ENCODE data around the gene C2. TPM values are rescaled to one million over a fixed set of nuclear protein-coding genes. Genes with fewer than 3 reads are reported as not detected.

C2 gene
- total RNA-seq, 1 donor: 4.4 TPM

DNA sequence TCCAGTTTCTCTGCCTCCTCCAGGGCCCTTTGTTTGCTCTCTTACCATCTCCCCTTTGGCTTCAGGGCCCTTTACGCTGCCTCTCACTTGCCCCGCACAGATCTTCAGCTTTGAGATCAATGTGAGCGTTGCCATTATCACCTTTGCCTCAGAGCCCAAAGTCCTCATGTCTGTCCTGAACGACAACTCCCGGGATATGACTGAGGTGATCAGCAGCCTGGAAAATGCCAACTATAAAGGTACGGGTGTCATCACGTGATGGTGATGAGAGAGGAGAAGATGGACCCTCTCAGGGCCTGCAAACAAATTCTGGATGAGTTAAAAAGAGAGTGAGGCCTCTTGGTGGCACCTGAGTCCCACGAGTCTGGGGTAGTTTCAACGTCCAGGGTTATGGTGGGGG lies 8.3 kb downstream of the C2 start:
- no peak for DNase-seq (ENCODE audit: low read depth)
- H3K4me3 ChIP-seq (ENCODE audit: low read depth, low read length): no peak overlapping the region
- TF ChIP-seq, protein P1, sequence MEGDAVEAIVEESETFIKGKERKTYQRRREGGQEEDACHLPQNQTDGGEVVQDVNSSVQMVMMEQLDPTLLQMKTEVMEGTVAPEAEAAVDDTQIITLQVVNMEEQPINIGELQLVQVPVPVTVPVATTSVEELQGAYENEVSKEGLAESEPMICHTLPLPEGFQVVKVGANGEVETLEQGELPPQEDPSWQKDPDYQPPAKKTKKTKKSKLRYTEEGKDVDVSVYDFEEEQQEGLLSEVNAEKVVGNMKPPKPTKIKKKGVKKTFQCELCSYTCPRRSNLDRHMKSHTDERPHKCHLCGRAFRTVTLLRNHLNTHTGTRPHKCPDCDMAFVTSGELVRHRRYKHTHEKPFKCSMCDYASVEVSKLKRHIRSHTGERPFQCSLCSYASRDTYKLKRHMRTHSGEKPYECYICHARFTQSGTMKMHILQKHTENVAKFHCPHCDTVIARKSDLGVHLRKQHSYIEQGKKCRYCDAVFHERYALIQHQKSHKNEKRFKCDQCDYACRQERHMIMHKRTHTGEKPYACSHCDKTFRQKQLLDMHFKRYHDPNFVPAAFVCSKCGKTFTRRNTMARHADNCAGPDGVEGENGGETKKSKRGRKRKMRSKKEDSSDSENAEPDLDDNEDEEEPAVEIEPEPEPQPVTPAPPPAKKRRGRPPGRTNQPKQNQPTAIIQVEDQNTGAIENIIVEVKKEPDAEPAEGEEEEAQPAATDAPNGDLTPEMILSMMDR (IDR thresholded peaks at IDR 0.05; ENCODE audit: insufficient read depth, low read length): no peak

DNA sequence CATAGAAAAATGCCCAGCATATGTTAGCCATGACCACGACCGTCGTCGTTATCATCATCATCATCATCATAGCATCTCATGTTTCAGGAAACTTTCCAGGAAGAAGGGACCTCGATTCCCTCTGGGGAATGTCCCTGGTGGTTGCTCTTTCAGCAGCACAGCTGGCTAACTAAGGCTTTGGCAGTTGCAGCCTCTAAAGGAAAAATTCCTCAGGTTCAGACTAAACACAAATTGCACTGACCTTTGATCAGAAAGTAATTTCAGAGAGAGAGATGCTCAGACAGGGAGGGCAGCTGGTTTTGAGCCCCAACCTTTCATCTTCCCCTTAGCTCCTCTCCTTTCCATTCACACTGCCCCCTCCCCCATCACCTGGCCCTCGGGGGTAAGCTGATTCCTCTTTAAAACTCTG lies 12.7 kb downstream of the C2 start:
- no peak overlapping the region for H3K4me3 ChIP-seq (ENCODE audit: low read depth, low read length)
- DNase-seq (ENCODE audit: low read depth): peak; percentile 14
- TF ChIP-seq, protein P1 (IDR thresholded peaks at IDR 0.05; ENCODE audit: insufficient read depth, low read length): no peak

DNA sequence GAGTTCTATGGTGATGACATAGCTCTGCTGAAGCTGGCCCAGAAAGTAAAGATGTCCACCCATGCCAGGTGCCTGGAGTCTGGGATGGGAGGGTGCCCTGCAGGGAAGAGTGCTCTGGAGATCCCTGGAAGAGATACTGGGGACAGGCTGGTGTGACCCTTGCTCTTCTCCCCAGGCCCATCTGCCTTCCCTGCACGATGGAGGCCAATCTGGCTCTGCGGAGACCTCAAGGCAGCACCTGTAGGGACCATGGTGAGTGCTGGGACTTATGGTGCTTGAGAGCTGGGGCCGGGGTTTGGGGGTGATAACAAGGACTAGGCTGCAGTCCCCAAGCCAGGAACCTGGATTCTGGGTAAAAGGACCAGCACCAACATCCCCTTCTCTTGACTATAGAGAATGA lies 16.2 kb downstream of the C2 start:
- no peak overlapping the region for H3K4me3 ChIP-seq (ENCODE audit: low read depth, low read length)
- TF ChIP-seq, protein P1 (IDR thresholded peaks at IDR 0.05; ENCODE audit: insufficient read depth, low read length): no peak
- no peak for DNase-seq (ENCODE audit: low read depth)

DNA sequence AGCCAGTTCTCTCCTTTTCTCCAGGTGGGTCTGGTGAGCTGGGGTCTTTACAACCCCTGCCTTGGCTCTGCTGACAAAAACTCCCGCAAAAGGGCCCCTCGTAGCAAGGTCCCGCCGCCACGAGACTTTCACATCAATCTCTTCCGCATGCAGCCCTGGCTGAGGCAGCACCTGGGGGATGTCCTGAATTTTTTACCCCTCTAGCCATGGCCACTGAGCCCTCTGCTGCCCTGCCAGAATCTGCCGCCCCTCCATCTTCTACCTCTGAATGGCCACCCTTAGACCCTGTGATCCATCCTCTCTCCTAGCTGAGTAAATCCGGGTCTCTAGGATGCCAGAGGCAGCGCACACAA lies 17.6 kb downstream of the C2 start:
- H3K4me3 ChIP-seq (ENCODE audit: low read depth, low read length): peak overlapping the region; percentile 62
- TF ChIP-seq, protein P1 (IDR thresholded peaks at IDR 0.05; ENCODE audit: insufficient read depth, low read length): no peak
- no peak for DNase-seq (ENCODE audit: low read depth)

DNA sequence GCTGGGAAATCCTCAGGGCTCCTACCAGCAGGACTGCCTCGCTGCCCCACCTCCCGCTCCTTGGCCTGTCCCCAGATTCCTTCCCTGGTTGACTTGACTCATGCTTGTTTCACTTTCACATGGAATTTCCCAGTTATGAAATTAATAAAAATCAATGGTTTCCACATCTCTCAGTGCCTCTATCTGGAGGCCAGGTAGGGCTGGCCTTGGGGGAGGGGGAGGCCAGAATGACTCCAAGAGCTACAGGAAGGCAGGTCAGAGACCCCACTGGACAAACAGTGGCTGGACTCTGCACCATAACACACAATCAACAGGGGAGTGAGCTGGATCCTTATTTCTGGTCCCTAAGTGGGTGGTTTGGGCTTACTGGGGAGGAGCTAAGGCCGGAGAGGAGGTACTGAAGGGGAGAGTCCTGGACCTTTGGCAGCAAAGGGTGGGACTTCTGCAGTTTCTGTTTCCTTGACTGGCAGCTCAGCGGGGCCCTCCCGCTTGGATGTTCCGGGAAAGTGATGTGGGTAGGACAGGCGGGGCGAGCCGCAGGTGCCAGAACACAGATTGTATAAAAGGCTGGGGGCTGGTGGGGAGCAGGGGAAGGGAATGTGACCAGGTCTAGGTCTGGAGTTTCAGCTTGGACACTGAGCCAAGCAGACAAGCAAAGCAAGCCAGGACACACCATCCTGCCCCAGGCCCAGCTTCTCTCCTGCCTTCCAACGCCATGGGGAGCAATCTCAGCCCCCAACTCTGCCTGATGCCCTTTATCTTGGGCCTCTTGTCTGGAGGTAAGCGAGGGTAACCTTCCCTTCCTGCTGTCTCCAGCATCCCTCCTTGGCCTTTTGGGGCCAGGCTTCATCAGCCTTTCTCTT lies 18.2 kb downstream of the C2 start, which contains the start of gene CFB:
Gene CFB (plus strand): TSS at position 589 of the 863 bp plus-strand sequence. CDS start 127 bp downstream, at position 716.
- peak within 1 kb of the TSS; percentile 64 for H3K4me3 ChIP-seq (ENCODE audit: low read depth, low read length)
- TF ChIP-seq, protein P1 (IDR thresholded peaks at IDR 0.05; ENCODE audit: insufficient read depth, low read length): no peak
- peak; percentile 94 for DNase-seq (ENCODE audit: low read depth)

DNA sequence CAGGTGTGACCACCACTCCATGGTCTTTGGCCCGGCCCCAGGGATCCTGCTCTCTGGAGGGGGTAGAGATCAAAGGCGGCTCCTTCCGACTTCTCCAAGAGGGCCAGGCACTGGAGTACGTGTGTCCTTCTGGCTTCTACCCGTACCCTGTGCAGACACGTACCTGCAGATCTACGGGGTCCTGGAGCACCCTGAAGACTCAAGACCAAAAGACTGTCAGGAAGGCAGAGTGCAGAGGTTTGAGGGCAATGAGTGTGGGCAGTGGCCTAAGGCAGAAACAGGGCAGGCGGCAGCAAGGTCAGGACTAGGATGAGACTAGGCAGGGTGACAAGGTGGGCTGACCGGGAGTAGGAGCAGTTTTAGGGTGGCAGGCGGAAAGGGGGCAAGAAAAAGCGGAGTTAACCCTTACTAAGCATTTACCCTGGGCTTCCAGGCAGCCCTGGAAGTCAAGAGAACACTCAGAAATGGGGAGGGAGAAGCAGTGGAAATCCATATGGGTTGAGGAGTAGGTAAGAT lies 18.9 kb downstream of the C2 start:
- TF ChIP-seq, protein P1 (IDR thresholded peaks at IDR 0.05; ENCODE audit: insufficient read depth, low read length): no peak
- no peak for DNase-seq (ENCODE audit: low read depth)
- H3K4me3 ChIP-seq (ENCODE audit: low read depth, low read length): peak overlapping the region; percentile 64

Data from fibroblast of the aortic adventitia (primary cell).